ENCODE results near the gene ZNF830.

GRCh38 chr17:34990921-34991365 is 29.6 kb downstream of the ZNF830 start:
- no peak for TF ChIP-seq CTCF (conservative IDR thresholded peaks at IDR 0.05)
- TF ChIP-seq EZH2 (IDR thresholded peaks at IDR 0.05; ENCODE audit: low read depth), result no peak
